Duodenal mucosa (tissue), 2 donors: ENCODE measurements around the gene SLC16A1.
"Not testable (repeated sequence)": the region's sequence is repeated elsewhere in the genome, so short reads cannot be mapped to it uniquely, and the experiment has no call there.

Experiments used
- H3K27ac ChIP-seq: one replicate; pipeline ENCODE4 v1.7.0; 2013; ENCODE audit warnings: low read depth, low read length
- H3K27me3 ChIP-seq, 2 donors: one replicate each; pipeline ENCODE4 v1.7.0; 2013; ENCODE audit warnings: low read length in 2 of 2, control low read depth in 1 of 2; ENCODE audit not compliant: insufficient read depth in 2 of 2, control insufficient read depth in 1 of 2
- H3K36me3 ChIP-seq, 2 donors: one replicate each; pipeline ENCODE4 v1.7.0; 2013; ENCODE audit warnings: low read length in 2 of 2, control low read depth in 1 of 2; ENCODE audit not compliant: insufficient read depth in 2 of 2, control insufficient read depth in 1 of 2
- H3K4me1 ChIP-seq, 2 donors: one replicate each; pipeline ENCODE4 v1.7.0; 2013; ENCODE audit warnings: low read length in 2 of 2, control low read depth in 1 of 2; ENCODE audit not compliant: insufficient read depth in 2 of 2, control insufficient read depth in 1 of 2
- H3K4me3 ChIP-seq, 2 donors: one replicate each; pipeline ENCODE4 v1.7.0; 2013; ENCODE audit warnings: low read length in 2 of 2, low read depth in 1 of 2
- H3K9ac ChIP-seq, 2 donors: one replicate each; pipeline ENCODE4 v1.7.0; 2013; ENCODE audit warnings: low read length in 2 of 2, low read depth in 1 of 2
- H3K9me3 ChIP-seq, 2 donors: one replicate each; pipeline ENCODE4 v1.7.0; 2013; ENCODE audit warnings: low read length in 2 of 2, control low read depth in 1 of 2; ENCODE audit not compliant: control insufficient read depth in 1 of 2

The SLC16A1 gene

DNA sequence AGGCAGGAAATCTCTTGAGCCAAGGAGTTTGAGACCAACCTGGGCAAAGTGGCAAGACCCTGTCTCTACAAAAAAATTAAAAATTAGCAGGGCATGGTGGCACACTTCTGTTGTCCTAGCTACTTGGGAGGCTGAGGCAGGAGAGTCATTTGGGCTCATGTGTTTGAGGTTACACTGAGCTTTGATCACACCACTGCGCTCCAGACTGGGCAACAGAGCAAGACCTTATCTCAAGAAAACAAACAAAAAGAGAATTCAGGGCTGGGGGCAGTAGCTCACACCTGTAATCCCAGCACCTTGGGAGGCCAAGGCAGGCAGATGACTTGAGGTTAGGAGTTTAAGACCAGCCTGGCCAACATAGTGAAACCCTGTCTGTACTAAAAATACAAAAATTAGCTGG, 17.8 kb upstream of the SLC16A1 start:
- H3K4me3 ChIP-seq: no peak overlapping the region
- peaks cover 0 to 5% of the 10 kb centered on the region in 2 donors for H3K36me3 ChIP-seq
- H3K27ac ChIP-seq: no peak overlapping the region
- H3K9ac ChIP-seq: no peak overlapping the region
- no peaks in the 10 kb centered on the region for H3K27me3 ChIP-seq
- H3K9me3 ChIP-seq: no peaks in the 10 kb centered on the region
- no peaks in the 10 kb centered on the region for H3K4me1 ChIP-seq

- no peak overlapping the region for H3K9ac ChIP-seq
- no peaks in the 10 kb centered on the region for H3K27me3 ChIP-seq
- H3K27ac ChIP-seq: no peak overlapping the region
- no peak overlapping the region for H3K4me3 ChIP-seq
- H3K9me3 ChIP-seq: no peaks in the 10 kb centered on the region
- peaks cover 0 to 24% of the 10 kb centered on the region in 2 donors for H3K36me3 ChIP-seq
- H3K4me1 ChIP-seq: no peaks in the 10 kb centered on the region
Measured at GRCh38 chr1:112971006-112971405, 15.0 kb upstream of the SLC16A1 start.

DNA sequence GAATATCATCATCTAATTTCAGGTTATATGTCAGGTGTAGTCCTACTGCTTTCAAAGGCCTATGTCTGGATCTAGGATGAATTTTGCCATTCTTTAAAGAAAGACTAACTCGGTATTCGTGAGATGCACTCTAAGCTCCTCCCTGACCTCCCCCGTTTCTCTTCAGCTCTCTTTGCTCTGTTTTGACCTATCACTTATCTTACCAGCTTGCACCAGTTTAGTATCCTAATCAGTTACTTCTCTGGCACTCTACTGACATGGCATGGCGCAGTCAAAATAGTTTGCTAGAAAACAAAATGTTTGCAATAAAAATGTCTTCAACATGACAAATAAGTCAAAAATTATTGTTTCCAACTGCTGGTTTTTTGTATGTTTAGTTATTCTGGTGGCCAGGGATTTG, 8.4 kb upstream of the SLC16A1 start:
- no peak overlapping the region for H3K9ac ChIP-seq
- H3K4me1 ChIP-seq: no peaks in the 10 kb centered on the region
- H3K27ac ChIP-seq: no peak overlapping the region
- peaks cover 8 to 27% of the 10 kb centered on the region in 2 donors for H3K36me3 ChIP-seq
- no peaks in the 10 kb centered on the region for H3K9me3 ChIP-seq
- H3K4me3 ChIP-seq: no peak overlapping the region
- no peaks in the 10 kb centered on the region for H3K27me3 ChIP-seq

GRCh38 chr1:112961072-112961471, 5.1 kb upstream of the SLC16A1 start:
- H3K4me1 ChIP-seq: peaks cover 10 to 14% of the 10 kb centered on the region in 2 donors
- H3K9me3 ChIP-seq: no peaks in the 10 kb centered on the region
- no peak overlapping the region for H3K4me3 ChIP-seq
- H3K27ac ChIP-seq: no peak overlapping the region
- no peak overlapping the region for H3K9ac ChIP-seq
- peaks cover 8% of the 10 kb centered on the region in 2 donors for H3K36me3 ChIP-seq
- no peaks in the 10 kb centered on the region for H3K27me3 ChIP-seq

GRCh38 chr1:112960384-112960783, 4.4 kb upstream of the SLC16A1 start:
- H3K36me3 ChIP-seq: peaks cover 5 to 8% of the 10 kb centered on the region in 2 donors
- H3K4me1 ChIP-seq: peaks cover 10 to 14% of the 10 kb centered on the region in 2 donors
- H3K27ac ChIP-seq: no peak overlapping the region
- no peak overlapping the region for H3K9ac ChIP-seq
- H3K27me3 ChIP-seq: no peaks in the 10 kb centered on the region
- no peak overlapping the region for H3K4me3 ChIP-seq
- H3K9me3 ChIP-seq: no peaks in the 10 kb centered on the region

GRCh38 chr1:112958236-112958635, 2.2 kb upstream of the SLC16A1 start:
- H3K36me3 ChIP-seq, H3K27ac ChIP-seq, H3K27me3 ChIP-seq, H3K9me3 ChIP-seq, H3K9ac ChIP-seq: not testable (repeated sequence)
- Histone ChIP-seq H3K4me3 (peak overlapping the region in 1 of 2 donors; percentile 88), H3K4me1 (peaks cover 14 to 24% of the 10 kb centered on the region in 2 donors)

GRCh38 chr1:112957133-112957812, 1.3 kb upstream of the SLC16A1 start:
- H3K36me3 ChIP-seq: peaks cover 0 to 4% of the 10 kb centered on the region in 2 donors
- peak overlapping the region; percentile 73 to 88 for H3K9ac ChIP-seq
- peaks cover 14 to 24% of the 10 kb centered on the region in 2 donors for H3K4me1 ChIP-seq

GRCh38 chr1:112956544-112957132, 642 bp upstream of the SLC16A1 start:
- H3K9me3 ChIP-seq: no peaks in the 10 kb centered on the region
- peak overlapping the region; percentile 88 to 91 for H3K4me3 ChIP-seq
- H3K9ac ChIP-seq: peak overlapping the region; percentile 73 to 88
- no peaks in the 10 kb centered on the region for H3K27me3 ChIP-seq
- peaks cover 14 to 24% of the 10 kb centered on the region in 2 donors for H3K4me1 ChIP-seq
- peaks cover 0 to 4% of the 10 kb centered on the region in 2 donors for H3K36me3 ChIP-seq
- peak overlapping the region; percentile 87 for H3K27ac ChIP-seq

More at GRCh38 chr1:112957133-112957812, 1.3 kb upstream of the SLC16A1 start:
- Histone ChIP-seq H3K9me3 (no peaks in the 10 kb centered on the region), H3K27ac (no peak overlapping the region), H3K4me3 (peak overlapping the region; percentile 88 to 91), H3K27me3 (no peaks in the 10 kb centered on the region)

DNA sequence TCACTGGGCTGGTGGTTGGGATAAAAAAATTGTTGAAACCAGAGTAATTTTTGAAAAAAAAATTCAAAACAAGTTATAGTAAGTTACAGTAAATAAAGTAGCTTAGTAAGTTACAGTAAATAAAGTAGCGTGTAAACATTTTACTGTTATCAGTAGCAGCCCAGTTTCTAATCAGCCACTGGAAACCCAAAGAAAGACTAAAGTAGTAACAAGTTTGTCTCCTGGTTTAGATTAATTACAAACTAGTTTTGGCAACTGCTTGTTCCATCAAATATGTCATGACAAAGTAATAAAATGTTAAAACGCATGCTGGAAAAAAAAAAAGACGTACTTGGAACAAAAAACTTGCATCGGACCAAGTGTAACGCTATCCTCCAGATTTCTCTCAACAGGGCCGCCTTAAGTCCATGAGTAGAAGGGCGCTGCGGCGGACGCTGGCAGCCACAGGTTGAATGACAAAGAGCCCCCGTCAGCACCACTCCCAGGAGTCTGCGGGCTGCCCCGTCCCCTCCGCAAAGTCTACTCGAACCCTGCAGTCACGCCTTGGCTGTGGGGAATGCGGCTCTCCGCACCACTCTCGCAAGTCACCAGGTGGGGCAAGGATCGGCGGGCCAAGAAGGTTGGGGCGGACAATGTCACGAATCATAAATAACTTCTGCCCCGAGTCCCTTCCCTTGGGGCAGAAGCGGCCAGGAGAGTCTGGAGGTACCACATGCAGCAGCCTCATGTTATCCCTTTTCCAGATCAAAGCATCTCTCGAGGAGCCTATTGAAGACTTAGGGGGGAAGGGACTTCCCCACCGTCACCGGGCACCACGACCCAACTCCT, 837 bp downstream of the SLC16A1 start:
- H3K27ac ChIP-seq: peak overlapping the region; percentile 73
- H3K9ac ChIP-seq: peak overlapping the region; percentile 73 to 88
- peak overlapping the region; percentile 88 to 91 for H3K4me3 ChIP-seq
- no peaks in the 10 kb centered on the region for H3K9me3 ChIP-seq
- no peaks in the 10 kb centered on the region for H3K36me3 ChIP-seq
- no peaks in the 10 kb centered on the region for H3K27me3 ChIP-seq
- peaks cover 14 to 24% of the 10 kb centered on the region in 2 donors for H3K4me1 ChIP-seq
